ENCODE results near the gene ATP2B2.

Gene ATP2B2

GRCh38 chr3:10285272-10286132 is 219.9 kb downstream of the ATP2B2 start:
- Histone ChIP-seq H3K9me2 (replicated peaks; ENCODE audit: low read depth, low read length) (no peaks in the 10 kb centered on the region), H3K9me3 (ENCODE audit: insufficient read depth, low read depth, low read length) (no peaks in the 10 kb centered on the region), H3K79me2 (ENCODE audit: insufficient read depth, low read length) (no peaks in the 10 kb centered on the region), H3K27me3 (ENCODE audit: insufficient read depth, low read length, poor library complexity, severe bottlenecking) (no peaks in the 10 kb centered on the region), H3K4me1 (ENCODE audit: insufficient read depth, low read length, poor library complexity, severe bottlenecking) (no peaks in the 10 kb centered on the region), H3K4me2 (ENCODE audit: low read depth, low read length, poor library complexity, severe bottlenecking) (no peak overlapping the region), H4K20me1 (ENCODE audit: insufficient read depth, low read length, poor library complexity, severe bottlenecking) (no peaks in the 10 kb centered on the region), H3K4me3 (ENCODE audit: low read length, poor library complexity, severe bottlenecking) (no peak overlapping the region), H3K36me3 (ENCODE audit: insufficient read depth, low read length) (peaks cover 60% of the 10 kb centered on the region; the same call in 1 of the 2 replicates), H3F3A (ENCODE audit: low read depth) (no peaks in the 10 kb centered on the region), H2AFZ (ENCODE audit: low read length) (no peak overlapping the region), H3K9ac (ENCODE audit: low read depth, low read length, poor library complexity, severe bottlenecking) (no peak overlapping the region)
- TF ChIP-seq CTCF (conservative IDR thresholded peaks at IDR 0.05; ENCODE audit: low read length) (no peak), EZH2phosphoT487 (IDR thresholded peaks at IDR 0.05; ENCODE audit: borderline replicate concordance) (no peak)

- Histone ChIP-seq H3K9me3 (ENCODE audit: insufficient read depth, low read depth, low read length) (no peaks in the 10 kb centered on the region), H3K4me2 (ENCODE audit: low read depth, low read length, poor library complexity, severe bottlenecking) (no peak overlapping the region), H2AFZ (ENCODE audit: low read length) (no peak overlapping the region), H3K9ac (ENCODE audit: low read depth, low read length, poor library complexity, severe bottlenecking) (no peak overlapping the region), H3F3A (ENCODE audit: low read depth) (no peaks in the 10 kb centered on the region), H3K36me3 (ENCODE audit: insufficient read depth, low read length) (peaks cover 70% of the 10 kb centered on the region), H3K9me2 (replicated peaks; ENCODE audit: low read depth, low read length) (no peaks in the 10 kb centered on the region), H3K27me3 (ENCODE audit: insufficient read depth, low read length, poor library complexity, severe bottlenecking) (no peaks in the 10 kb centered on the region), H3K4me1 (ENCODE audit: insufficient read depth, low read length, poor library complexity, severe bottlenecking) (no peaks in the 10 kb centered on the region), H3K4me3 (ENCODE audit: low read length, poor library complexity, severe bottlenecking) (no peak overlapping the region), H4K20me1 (ENCODE audit: insufficient read depth, low read length, poor library complexity, severe bottlenecking) (no peaks in the 10 kb centered on the region), H3K79me2 (ENCODE audit: insufficient read depth, low read length) (no peaks in the 10 kb centered on the region)
- TF ChIP-seq CTCF (conservative IDR thresholded peaks at IDR 0.05; ENCODE audit: low read length) = no peak
- TF ChIP-seq EZH2phosphoT487 (IDR thresholded peaks at IDR 0.05; ENCODE audit: borderline replicate concordance) = no peak
These were observed 220.9 kb downstream of the ATP2B2 start for GRCh38 chr3:10284496-10284895.

- H3K9me2 ChIP-seq (replicated peaks; ENCODE audit: low read depth, low read length) = no peaks in the 10 kb centered on the region
These were observed 221.7 kb downstream of the ATP2B2 start for GRCh38 chr3:10283638-10284037.

More at GRCh38 chr3:10283638-10284037, 221.7 kb downstream of the ATP2B2 start:
- no peaks in the 10 kb centered on the region for H3K27me3 ChIP-seq (ENCODE audit: insufficient read depth, low read length, poor library complexity, severe bottlenecking)
- no peaks in the 10 kb centered on the region for H4K20me1 ChIP-seq (ENCODE audit: insufficient read depth, low read length, poor library complexity, severe bottlenecking)
- no peaks in the 10 kb centered on the region for H3K9me3 ChIP-seq (ENCODE audit: insufficient read depth, low read depth, low read length)
- H3K4me1 ChIP-seq (ENCODE audit: insufficient read depth, low read length, poor library complexity, severe bottlenecking) = no peaks in the 10 kb centered on the region
- TF ChIP-seq EZH2phosphoT487 (IDR thresholded peaks at IDR 0.05; ENCODE audit: borderline replicate concordance) = no peak
- TF ChIP-seq CTCF (conservative IDR thresholded peaks at IDR 0.05; ENCODE audit: low read length) = no peak
- peaks cover 73% of the 10 kb centered on the region for H3K36me3 ChIP-seq (ENCODE audit: insufficient read depth, low read length)
- no peak overlapping the region for H3K4me2 ChIP-seq (ENCODE audit: low read depth, low read length, poor library complexity, severe bottlenecking)
- H2AFZ ChIP-seq (ENCODE audit: low read length) = no peak overlapping the region
- no peaks in the 10 kb centered on the region for H3K79me2 ChIP-seq (ENCODE audit: insufficient read depth, low read length)
- no peak overlapping the region for H3K4me3 ChIP-seq (ENCODE audit: low read length, poor library complexity, severe bottlenecking)
- H3F3A ChIP-seq (ENCODE audit: low read depth) = no peaks in the 10 kb centered on the region
- no peak overlapping the region for H3K9ac ChIP-seq (ENCODE audit: low read depth, low read length, poor library complexity, severe bottlenecking)

Measured in Loucy (cell line).